Effector CD4-positive, alpha-beta T cell (primary cell): ENCODE data around the gene SMTN.
"Not testable (repeated sequence)": the region's sequence is repeated elsewhere in the genome, so short reads cannot be mapped to it uniquely, and the experiment has no call there.

Experiments used
- DNase-seq: peaks from one replicate; pipeline ENCODE4 v3.0.0-alpha.2; 2020

SMTN gene

DNA sequence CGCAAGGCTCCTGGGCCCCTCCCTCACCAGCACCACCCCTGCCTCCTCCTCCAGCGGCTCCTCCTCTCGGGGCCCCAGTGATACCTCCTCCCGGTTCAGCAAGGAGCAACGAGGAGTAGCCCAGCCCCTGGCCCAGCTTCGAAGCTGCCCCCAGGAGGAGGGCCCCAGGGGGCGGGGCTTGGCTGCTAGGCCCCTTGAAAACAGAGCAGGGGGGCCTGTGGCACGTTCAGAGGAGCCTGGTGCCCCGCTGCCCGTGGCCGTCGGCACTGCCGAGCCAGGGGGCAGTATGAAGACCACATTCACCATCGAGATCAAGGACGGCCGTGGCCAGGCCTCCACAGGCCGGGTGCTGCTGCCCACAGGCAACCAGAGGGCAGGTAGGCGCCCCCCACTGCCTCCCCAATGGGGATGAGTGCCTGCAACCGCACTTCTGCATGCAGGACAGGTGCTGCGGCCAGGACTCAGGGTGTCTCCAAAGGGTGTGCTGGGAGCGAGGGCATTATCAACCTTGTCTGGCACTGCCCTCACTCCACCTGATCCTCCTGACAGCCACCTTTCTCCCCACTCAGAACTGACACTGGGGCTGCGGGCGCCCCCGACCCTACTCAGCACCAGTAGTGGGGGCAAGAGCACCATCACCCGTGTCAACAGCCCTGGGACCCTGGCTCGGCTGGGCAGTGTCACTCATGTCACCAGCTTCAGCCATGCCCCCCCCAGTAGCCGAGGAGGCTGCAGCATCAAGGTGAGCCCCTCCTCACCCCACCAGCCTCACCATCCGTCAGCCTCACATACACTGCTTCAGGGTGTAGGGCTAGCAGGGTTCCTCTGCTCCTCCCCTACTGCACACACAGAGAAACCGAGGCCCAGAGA is 10.2 kb downstream of the SMTN start:
- DNase-seq, result no peak

- no peak for DNase-seq
These were observed 11.0 kb downstream of the SMTN start for GRCh38 chr22:31092161-31092560.

DNA sequence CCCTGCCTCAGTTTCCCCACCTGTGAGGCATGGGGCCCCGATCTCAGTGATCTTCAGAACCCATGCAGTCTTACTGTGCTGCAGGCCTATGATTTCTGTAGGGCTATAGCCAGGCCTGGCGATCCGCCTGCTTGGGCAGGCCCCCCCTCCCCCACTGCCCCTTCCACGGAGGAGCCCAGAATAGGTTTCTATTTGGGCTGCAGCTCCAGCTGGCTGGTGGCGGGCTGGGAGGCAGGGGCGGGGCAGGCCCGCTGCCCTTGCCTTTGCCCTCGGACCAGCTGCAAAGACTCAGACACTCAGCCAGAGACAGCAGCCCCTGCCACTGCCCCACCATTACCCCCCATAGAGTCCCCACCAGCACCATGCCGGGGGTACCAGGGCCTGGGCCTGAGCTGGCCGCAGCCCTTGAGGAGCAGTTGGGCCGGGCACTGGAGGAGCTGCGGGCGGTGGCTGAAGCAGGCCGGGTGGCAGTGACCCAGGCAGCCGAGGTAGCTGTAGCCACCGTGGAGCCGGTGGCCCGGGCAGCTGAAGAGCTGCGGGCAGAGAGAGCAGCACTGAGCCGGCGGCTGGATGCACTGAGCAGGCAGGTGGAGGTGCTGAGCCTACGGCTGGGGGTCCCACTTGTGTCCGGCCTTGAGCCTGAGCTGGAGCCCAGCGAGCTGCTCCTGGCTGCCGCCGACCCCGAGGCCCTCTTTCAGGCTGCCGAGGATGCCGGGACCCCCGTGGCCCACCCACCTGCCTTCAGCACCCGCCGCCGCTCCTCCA is 12.2 kb downstream of the SMTN start:
- no peak for DNase-seq

DNA sequence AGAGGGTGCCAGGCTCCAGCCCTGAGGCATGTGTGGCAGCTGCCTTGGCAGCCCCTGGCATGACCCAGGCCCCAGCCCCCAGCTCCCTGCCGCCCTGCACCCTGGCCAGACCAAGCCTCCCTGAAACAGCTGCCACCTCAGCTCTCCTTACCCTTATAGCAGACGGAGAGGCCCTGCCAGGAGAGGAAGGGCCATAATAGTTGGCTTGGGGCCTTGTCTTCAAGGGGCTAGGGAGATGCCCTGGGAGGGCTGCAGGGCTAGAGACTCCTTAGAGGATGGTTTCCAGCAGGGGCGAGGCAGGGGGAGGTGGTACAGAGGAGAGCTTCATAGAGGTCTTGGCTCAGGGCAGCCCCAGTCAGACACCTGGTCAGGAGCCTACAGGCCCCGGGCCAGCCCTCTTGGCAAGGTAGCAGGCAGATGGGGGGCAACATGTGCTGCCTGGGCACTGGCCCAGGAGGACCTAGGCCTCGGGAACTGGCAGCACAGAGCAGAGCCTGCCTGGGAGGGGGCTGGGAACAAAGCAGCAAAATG is 13.0 kb downstream of the SMTN start:
- DNase-seq, result no peak

GRCh38 chr22:31094741-31095140 is 13.6 kb downstream of the SMTN start:
- DNase-seq, result no peak

- DNase-seq, result no peak
These were observed 14.6 kb downstream of the SMTN start for GRCh38 chr22:31095637-31096249.

DNA sequence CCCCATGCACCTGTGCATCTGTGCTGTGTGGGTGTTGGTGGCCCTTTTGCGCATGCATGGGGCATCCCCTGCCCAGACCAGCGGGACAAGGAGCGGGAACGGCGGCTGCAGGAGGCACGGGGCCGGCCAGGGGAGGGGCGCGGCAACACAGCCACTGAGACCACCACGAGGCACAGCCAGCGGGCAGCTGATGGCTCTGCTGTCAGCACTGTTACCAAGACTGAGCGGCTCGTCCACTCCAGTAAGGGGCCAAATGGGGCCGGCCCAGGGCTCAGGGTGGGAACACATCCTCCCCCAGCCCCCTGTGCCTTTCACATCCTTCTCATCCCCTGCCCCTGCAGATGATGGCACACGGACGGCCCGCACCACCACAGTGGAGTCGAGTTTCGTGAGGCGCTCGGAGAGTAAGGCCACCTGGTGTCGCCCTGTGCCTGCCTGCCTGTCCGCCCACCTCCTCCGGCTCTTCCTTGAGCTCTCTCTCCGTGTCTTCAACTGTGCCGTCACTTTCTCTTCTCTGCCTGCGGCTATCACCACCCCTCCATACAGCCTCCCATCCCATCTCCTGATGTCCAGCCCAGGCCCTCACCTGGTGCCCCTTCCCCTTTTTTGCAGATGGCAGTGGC is 15.7 kb downstream of the SMTN start:
- DNase-seq, result no peak

DNA sequence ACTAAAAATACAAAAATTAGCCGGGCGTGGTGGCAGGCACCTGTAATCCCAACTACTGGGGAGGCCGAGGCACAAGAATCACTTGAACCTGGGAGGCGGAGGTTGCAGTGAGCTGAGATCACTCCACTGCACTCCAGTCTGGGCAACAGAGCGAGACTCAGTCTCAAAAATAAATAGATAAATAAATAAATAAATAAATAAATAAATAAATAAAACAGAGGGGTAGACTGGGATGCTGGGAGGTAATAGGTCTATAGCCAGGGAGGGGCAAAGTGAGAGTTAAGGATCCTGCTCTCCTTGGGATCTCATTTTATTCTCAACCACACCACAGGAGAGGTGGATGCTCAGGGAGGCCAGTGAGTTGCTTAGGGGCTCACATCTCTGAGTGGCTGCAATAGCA is 16.4 kb downstream of the SMTN start:
- not testable (repeated sequence) for DNase-seq

GRCh38 chr22:31097941-31098631 is 17.0 kb downstream of the SMTN start:
- DNase-seq, result no peak

- DNase-seq, result no peak
These were observed 17.6 kb downstream of the SMTN start for GRCh38 chr22:31098632-31099110.

DNA sequence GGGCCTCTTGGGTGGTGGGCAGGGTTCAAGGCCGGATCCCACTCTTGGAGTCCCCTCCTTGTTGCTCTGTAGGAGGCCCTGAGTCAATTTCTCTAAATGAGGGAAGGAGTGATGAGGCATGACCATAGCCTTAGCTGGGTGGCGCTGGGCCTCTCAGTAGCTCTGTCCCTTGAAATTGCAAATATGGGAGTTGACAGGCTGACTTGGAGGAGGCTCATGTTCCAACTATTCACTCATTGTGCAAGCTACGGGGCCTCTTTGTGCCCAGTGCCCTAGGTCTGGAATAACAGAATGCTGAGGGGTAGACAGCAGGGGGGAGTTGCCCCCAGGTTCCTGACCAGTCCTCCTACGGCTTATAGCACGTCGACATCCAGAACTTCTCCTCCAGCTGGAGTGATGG is 18.3 kb downstream of the SMTN start:
- no peak for DNase-seq

DNA sequence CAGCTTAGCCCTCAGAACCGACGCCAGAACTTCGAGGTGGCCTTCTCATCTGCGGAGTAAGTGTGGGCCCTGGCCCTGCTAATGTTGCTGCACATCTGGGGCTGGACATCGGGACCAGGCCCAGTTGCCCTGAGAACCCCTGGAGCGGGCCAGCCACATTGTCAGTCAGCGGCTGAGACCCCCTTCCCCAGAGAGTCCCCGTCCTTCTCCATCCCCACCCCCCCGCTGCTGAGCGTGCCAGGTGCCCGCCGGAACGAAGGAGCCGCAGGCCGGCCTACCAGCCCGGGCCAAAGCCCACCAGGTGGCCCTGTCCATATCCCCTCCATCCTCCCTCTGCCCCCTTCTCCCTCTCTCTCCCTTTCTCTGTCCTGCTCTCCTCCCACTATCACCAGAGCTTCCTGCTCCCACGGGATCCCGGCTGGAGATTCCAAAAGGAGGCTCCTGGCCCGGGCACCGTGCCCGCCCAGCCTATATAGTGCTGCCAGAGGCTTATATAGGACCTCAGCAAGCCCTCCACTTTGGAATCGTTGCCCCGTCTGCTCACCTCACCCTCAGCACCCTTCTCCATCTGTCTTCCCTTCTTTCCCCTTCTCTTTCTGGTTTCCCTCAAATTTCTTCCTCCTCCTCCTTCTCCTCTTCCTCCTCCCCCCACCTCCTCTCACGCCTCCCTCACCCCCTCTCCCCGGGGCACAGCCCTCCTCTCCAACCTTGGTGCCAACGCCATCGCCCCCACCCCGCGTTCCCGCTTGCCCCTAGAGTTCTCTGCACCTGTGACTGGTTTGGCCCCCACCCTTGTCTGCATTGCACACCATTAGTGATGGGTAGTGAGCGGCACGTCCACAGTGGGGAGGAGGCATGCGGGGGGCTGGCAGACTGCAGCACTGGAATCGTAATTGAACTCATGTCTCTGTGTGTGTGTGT is 19.0 kb downstream of the SMTN start:
- no peak for DNase-seq

- no peak for DNase-seq
These were observed 19.8 kb downstream of the SMTN start for GRCh38 chr22:31100762-31101525.

DNA sequence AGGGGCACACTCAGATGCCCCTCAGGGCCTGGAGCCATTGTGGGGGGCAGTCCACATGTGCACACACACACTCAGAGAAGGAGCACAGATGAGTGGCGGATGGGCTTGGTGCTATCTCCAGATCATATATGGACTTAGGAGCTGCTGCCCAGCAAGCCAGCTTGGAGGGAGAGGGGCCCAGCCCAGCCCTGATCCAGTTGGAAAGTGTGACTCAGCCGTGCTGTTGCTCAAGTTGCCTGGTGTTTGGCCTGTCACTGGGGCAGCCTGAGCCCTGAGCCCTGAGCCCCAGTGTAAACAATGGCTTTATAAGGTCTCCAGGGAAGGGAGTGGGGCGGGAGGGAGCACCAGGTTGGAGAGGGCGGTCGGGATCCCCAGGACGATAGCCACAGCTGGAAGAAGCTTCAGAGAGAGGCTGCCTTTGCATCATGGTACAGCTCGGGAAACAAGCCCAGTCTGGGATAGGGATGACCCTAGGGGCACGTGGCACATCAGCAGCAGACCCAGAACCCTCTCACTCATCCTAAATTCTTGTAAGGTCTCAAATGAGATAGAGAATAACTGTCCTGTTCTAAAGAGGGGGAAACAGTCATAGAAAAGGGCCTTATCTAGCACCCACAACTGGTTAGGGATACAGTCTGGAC is 21.4 kb downstream of the SMTN start:
- no peak for DNase-seq

DNA sequence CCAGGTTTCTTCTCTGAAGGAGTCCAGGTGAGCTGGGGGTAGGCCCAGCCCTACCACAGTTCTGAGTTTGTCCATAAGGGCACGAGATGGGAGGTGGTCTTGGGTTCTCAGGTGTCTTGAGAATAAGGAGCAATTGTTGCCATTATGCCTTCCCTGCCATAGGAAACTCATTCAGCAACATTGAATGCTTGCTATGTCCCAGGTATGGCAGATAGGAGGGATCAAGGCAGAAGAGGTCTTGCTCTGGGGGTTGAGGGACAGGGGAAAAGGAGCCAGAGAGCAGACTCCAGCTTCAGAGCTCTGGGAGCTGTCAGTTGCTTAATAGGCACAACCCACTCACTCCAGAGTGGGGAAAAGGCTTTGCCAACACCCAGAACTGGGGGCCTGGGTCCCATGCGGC is 22.0 kb downstream of the SMTN start:
- DNase-seq, result no peak

GRCh38 chr22:31103899-31104694 is 23.0 kb downstream of the SMTN start:
- no peak for DNase-seq

- DNase-seq, result no peak
These were observed 23.8 kb downstream of the SMTN start for GRCh38 chr22:31104869-31105268.

DNA sequence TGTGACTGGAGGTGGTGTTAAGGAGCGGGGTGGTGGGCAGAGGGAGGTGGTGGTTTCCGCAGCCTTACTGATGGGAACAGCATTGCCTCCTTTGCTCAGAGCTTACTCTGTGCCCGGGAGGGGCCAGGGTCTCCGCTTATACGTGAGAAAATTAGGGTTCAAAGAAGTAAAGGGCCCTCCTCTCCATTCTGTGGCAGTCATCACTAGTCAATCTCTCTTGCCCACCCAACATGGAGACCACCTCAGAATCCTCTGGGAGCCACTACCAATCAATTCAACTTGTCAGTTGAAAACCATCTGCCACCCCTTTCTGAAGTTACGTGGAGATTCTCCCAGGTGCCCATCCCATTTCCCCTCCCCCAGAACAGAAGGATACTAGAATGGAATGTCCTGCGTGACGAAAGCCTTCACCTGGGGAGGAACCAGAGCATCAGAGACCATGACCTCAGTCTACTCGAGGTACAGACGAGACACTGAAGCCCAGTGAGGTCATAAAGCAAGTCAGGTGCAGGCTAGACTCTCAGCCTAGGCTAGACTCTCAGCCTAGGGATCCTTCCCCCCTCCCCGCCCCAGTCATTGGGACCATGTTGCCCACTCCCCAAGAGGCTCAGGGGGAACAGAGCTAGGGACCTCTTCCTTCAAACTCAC is 24.3 kb downstream of the SMTN start:
- no peak for DNase-seq
